ENCODE results near the gene EEA1.

The EEA1 gene

DNA sequence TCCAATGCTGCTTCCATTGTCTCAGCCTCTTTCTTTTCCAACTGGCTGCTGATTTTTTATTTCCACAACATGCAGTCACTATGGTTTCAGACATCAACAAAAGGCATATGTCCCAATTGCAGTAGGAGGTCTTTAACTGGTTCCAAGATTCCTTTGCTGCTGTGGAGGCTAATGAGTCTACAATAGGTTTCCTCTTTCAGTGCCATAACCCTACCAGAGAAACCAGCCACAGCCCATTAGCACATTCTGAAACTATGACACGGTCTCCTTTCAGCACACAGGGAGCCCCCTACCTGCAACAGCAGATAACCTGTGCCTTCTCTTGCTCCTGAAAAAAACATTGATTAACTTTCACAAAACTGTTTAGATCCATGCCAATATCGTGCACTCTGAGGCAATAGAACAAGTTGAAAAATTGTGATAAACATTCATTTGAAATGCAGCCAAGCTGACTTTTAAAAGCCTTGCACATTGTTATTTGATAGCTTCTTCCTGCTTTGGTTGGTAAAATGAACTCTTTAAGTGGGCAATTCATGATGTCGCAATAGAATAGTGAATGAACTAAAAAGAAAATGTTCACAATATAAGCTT, 193.9 kb downstream of the EEA1 start:
- Histone ChIP-seq H3K36me3 (ENCODE audit: control insufficient read depth, insufficient read depth, low read length) (no peaks in the 10 kb centered on the region), H2AFZ (peak overlapping the region; percentile 61), H3K9ac (no peak overlapping the region), H3K4me2 (ENCODE audit: low read length) (peak overlapping the region; percentile 68), H3K79me2 (no peaks in the 10 kb centered on the region), H3K4me3 (ENCODE audit: low read depth, low read length) (peak overlapping the region; percentile 44), H3K27me3 (ENCODE audit: control insufficient read depth, insufficient read depth, low read length) (no peaks in the 10 kb centered on the region), H3K9me3 (ENCODE audit: control insufficient read depth, low read length) (no peaks in the 10 kb centered on the region), H3K4me1 (peaks cover 11% of the 10 kb centered on the region), H3K27ac (peak overlapping the region; percentile 34)
- no peak for TF ChIP-seq CTCF (IDR thresholded peaks at IDR 0.05)

DNA sequence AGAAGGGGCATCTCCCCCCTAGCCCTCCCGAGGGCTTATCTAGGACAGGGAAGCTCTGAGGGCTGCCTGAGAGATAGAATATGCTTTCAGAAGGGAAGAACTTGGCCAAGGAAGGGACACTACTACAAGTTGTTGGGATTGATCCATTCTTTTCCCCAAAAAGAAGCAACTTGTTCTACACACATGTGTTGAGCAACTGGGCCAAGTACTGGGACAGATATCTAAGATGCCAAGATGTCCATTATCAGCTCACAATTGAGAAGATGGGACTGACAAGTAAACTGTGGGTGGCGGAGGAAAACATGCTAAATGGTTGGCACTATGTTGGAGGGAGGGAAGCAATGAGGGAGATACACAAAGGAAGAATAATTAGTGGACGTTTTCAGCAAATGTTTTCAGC, 195.4 kb downstream of the EEA1 start:
- no peaks in the 10 kb centered on the region for H3K27me3 ChIP-seq (ENCODE audit: control insufficient read depth, insufficient read depth, low read length)
- TF ChIP-seq CTCF (IDR thresholded peaks at IDR 0.05), result no peak
- peak overlapping the region; percentile 45 for H2AFZ ChIP-seq

DNA sequence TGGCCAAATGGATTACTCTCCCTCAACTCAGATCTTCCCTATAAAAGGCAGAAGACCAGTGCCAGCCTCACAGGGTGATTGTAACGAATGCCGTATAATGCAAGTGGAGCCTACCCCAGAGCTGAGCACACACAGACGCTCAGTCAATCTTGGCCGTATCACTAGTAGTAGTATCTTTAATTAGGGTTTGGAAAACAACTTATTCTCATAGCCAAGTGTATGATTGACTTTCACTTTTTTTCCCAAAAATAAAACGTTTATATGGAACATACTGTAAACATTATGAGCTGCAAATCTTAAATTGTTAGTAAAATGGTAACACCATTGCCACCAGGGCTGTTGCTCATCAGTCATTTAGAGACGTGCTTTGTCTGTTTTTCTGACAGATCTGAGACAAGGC, 195.9 kb downstream of the EEA1 start:
- TF ChIP-seq CTCF (IDR thresholded peaks at IDR 0.05), result no peak
- Histone ChIP-seq H3K27me3 (ENCODE audit: control insufficient read depth, insufficient read depth, low read length) (no peaks in the 10 kb centered on the region), H3K79me2 (no peaks in the 10 kb centered on the region), H3K4me3 (ENCODE audit: low read depth, low read length) (no peak overlapping the region), H3K9ac (no peak overlapping the region), H2AFZ (peak overlapping the region; percentile 45), H3K4me1 (peaks cover 11% of the 10 kb centered on the region), H3K9me3 (ENCODE audit: control insufficient read depth, low read length) (no peaks in the 10 kb centered on the region), H3K36me3 (ENCODE audit: control insufficient read depth, insufficient read depth, low read length) (no peaks in the 10 kb centered on the region), H3K4me2 (ENCODE audit: low read length) (no peak overlapping the region), H3K27ac (no peak overlapping the region)

More for the DNA sequence above, 195.4 kb downstream of the EEA1 start:
- Histone ChIP-seq H3K4me3 (ENCODE audit: low read depth, low read length) (no peak overlapping the region), H3K9ac (no peak overlapping the region), H3K9me3 (ENCODE audit: control insufficient read depth, low read length) (no peaks in the 10 kb centered on the region), H3K79me2 (no peaks in the 10 kb centered on the region), H3K4me1 (peaks cover 11% of the 10 kb centered on the region), H3K4me2 (ENCODE audit: low read length) (no peak overlapping the region), H3K27ac (no peak overlapping the region), H3K36me3 (ENCODE audit: control insufficient read depth, insufficient read depth, low read length) (no peaks in the 10 kb centered on the region)

DNA sequence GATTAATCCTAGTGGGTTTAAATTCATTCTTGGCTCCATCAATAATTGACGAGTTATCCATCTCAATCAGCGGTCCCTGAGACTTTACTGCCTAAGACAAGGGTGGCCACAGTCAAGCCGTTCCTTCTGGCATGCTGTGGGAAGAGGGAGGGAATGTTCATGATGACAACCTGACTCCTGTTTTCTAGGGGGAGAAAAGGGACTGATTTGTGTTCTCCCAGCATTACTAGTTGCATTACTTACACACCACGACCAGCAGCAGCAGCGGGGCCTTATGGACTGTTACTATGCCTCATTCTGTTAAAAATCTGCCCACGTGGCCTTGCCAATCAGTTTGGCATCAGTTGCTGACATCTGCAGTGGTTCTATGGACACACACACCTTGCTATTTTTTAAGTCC, 196.4 kb downstream of the EEA1 start:
- Histone ChIP-seq H3K4me3 (ENCODE audit: low read depth, low read length) (no peak overlapping the region), H2AFZ (no peak overlapping the region)
- no peak for TF ChIP-seq CTCF (IDR thresholded peaks at IDR 0.05)

DNA sequence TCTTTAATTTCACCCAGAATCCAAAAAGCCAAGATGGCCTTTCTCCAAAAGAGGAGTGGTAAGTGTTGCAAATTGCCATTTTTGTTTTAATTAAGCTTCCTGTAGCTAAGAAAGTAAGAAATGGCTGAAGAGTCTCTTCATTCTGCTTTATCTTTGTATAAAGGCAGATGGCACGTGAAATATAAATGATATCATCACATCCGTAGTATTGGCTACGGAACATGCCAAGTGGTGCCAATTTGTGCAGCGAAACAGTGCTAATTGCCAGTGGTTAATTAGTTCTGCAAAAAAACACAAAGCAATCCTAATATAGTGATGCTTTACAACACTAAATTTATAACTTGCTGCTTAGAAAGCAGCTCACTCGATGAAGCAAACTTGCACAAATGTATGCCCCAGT, 196.9 kb downstream of the EEA1 start:
- no peak overlapping the region for H3K9ac ChIP-seq

More for the DNA sequence above, 196.4 kb downstream of the EEA1 start:
- no peak overlapping the region for H3K27ac ChIP-seq
- no peaks in the 10 kb centered on the region for H3K79me2 ChIP-seq
- H3K4me1 ChIP-seq, result peaks cover 11% of the 10 kb centered on the region
- no peaks in the 10 kb centered on the region for H3K36me3 ChIP-seq (ENCODE audit: control insufficient read depth, insufficient read depth, low read length)
- no peaks in the 10 kb centered on the region for H3K27me3 ChIP-seq (ENCODE audit: control insufficient read depth, insufficient read depth, low read length)
- H3K4me2 ChIP-seq (ENCODE audit: low read length), result no peak overlapping the region
- no peak overlapping the region for H3K9ac ChIP-seq
- no peaks in the 10 kb centered on the region for H3K9me3 ChIP-seq (ENCODE audit: control insufficient read depth, low read length)

More for the DNA sequence above, 196.9 kb downstream of the EEA1 start:
- Histone ChIP-seq H3K9me3 (ENCODE audit: control insufficient read depth, low read length) (no peaks in the 10 kb centered on the region), H3K4me2 (ENCODE audit: low read length) (no peak overlapping the region), H3K36me3 (ENCODE audit: control insufficient read depth, insufficient read depth, low read length) (no peaks in the 10 kb centered on the region), H3K27ac (no peak overlapping the region), H3K4me3 (ENCODE audit: low read depth, low read length) (no peak overlapping the region), H2AFZ (no peak overlapping the region), H3K79me2 (no peaks in the 10 kb centered on the region), H3K27me3 (ENCODE audit: control insufficient read depth, insufficient read depth, low read length) (no peaks in the 10 kb centered on the region), H3K4me1 (peaks cover 11% of the 10 kb centered on the region)
- TF ChIP-seq CTCF (IDR thresholded peaks at IDR 0.05), result no peak
